Activated T-helper 2 cell treated with anti-CD3 and anti-CD28 coated beads, Interferon-gamma antibody, Interleukin-2, Interleukin-4, amounts not matched to agents 10 μg/mL and 5 μg/mL and 100 μg/mL, durations not matched to agents 14 hours and 24 hours and 36 hours (primary cell): Measurements from ENCODE around the gene PLEKHG4B. TPM values are rescaled to one million over a fixed set of nuclear protein-coding genes. Genes with fewer than 3 reads are reported as not detected.

Source experiments
- DNase-seq: peaks from one replicate; pipeline ENCODE4 v3.0.0; 2021; ENCODE audit warnings: low spot score
- H3K27ac Mint-ChIP-seq: one replicate; pipeline ENCODE4 v1.8.0; 2021; ENCODE audit warnings: mixed read lengths
- H3K27me3 Mint-ChIP-seq: one replicate; pipeline ENCODE4 v1.8.0; 2021; ENCODE audit warnings: low read depth, mixed read lengths
- H3K36me3 Mint-ChIP-seq: one replicate; pipeline ENCODE4 v1.8.0; 2021; ENCODE audit warnings: low read depth, mixed read lengths
- H3K4me1 Mint-ChIP-seq: one replicate; pipeline ENCODE4 v1.8.0; 2021; ENCODE audit warnings: low read depth, mixed read lengths
- H3K4me3 Mint-ChIP-seq: one replicate; pipeline ENCODE4 v1.8.0; 2021; ENCODE audit warnings: low read depth, mild to moderate bottlenecking, moderate library complexity, mixed read lengths
- H3K9me3 Mint-ChIP-seq: one replicate; pipeline ENCODE4 v1.8.0; 2021; ENCODE audit warnings: mixed read lengths
- intact Hi-C: fragments of 100-400 bp; cut with micrococcal nuclease; formaldehyde crosslinking; loops from one replicate; pipeline ENCODE4 v1.15.1; 2023
- total RNA-seq: library from RNA; stranded (reverse); gene quantifications from 2 replicates; pipeline ENCODE4 v1.2.3, GENCODE V29; 2022

The PLEKHG4B gene
- total RNA-seq, 1 donor from 2014 or later: not detected

DNA sequence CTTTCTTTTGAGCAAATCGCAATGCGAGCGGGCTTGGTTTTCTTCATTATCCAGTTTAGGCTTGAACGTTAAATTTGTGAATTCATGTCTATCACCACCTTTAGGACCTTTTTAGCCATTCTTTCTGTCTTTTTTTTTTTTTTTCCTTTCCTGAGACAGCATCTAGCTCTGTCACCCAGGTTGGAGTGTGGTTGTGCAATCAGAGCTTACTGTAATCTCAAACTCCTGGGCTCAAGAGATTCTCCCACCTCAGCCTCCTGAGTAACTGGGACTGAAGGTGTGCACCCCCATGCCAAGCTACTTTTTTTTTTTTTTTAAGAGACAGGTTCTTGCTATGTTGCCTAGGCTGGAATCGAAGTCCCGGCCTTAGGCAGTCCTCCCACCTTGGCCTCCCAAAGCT, 60.1 kb downstream of the PLEKHG4B start:
- intact Hi-C loops: no loop called here
- H3K27ac Mint-ChIP-seq: no peak overlapping the region
- no peaks in the 10 kb centered on the region for H3K4me1 Mint-ChIP-seq
- H3K27me3 Mint-ChIP-seq: peaks cover 4% of the 10 kb centered on the region
- DNase-seq: no peak
- H3K9me3 Mint-ChIP-seq: peaks cover 15% of the 10 kb centered on the region
- no peak overlapping the region for H3K4me3 Mint-ChIP-seq
- no peaks in the 10 kb centered on the region for H3K36me3 Mint-ChIP-seq

DNA sequence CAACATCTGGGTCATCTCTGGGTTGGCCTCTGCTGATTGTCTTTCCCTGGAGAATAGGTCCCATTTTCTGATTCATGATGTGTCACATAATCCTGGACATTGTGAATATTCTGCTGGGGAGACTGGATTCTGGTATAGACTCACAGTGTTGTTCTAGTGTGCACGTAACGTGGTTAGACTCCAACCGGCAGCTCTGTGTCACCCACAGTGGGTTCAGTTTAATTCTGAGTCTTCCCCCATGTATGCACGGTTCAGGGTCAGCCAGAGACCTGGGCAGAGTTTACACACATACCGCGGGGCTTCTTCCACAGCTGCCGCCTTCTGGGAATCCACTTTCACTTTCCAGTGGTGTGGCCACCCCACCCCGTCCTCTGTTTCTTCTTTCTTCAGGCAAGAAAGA, 61.3 kb downstream of the PLEKHG4B start:
- no peak overlapping the region for H3K27ac Mint-ChIP-seq
- no peak overlapping the region for H3K4me3 Mint-ChIP-seq
- H3K9me3 Mint-ChIP-seq: peaks cover 3% of the 10 kb centered on the region
- peak; percentile 4 for DNase-seq
- intact Hi-C loops: no loop called here
- peaks cover 4% of the 10 kb centered on the region for H3K27me3 Mint-ChIP-seq
- H3K36me3 Mint-ChIP-seq: no peaks in the 10 kb centered on the region
- no peaks in the 10 kb centered on the region for H3K4me1 Mint-ChIP-seq

GRCh38 chr5:154236-154635, 62.3 kb downstream of the PLEKHG4B start:
- H3K9me3 Mint-ChIP-seq: no peaks in the 10 kb centered on the region
- intact Hi-C loops: no loop called here
- no peak overlapping the region for H3K4me3 Mint-ChIP-seq
- H3K4me1 Mint-ChIP-seq: no peaks in the 10 kb centered on the region
- no peaks in the 10 kb centered on the region for H3K36me3 Mint-ChIP-seq
- no peak for DNase-seq
- H3K27ac Mint-ChIP-seq: no peak overlapping the region
- H3K27me3 Mint-ChIP-seq: peaks cover 4% of the 10 kb centered on the region

GRCh38 chr5:154826-155225, 62.9 kb downstream of the PLEKHG4B start:
- Mint-ChIP-seq H3K27me3 (peaks cover 7% of the 10 kb centered on the region), H3K36me3 (no peaks in the 10 kb centered on the region)
- intact Hi-C loops: no loop called here

GRCh38 chr5:155651-156410, 63.9 kb downstream of the PLEKHG4B start:
- no peaks in the 10 kb centered on the region for H3K9me3 Mint-ChIP-seq

More at GRCh38 chr5:154826-155225, 62.9 kb downstream of the PLEKHG4B start:
- Mint-ChIP-seq H3K27ac (no peak overlapping the region), H3K4me3 (no peak overlapping the region), H3K4me1 (no peaks in the 10 kb centered on the region), H3K9me3 (no peaks in the 10 kb centered on the region)
- DNase-seq: peak; percentile 4

DNA sequence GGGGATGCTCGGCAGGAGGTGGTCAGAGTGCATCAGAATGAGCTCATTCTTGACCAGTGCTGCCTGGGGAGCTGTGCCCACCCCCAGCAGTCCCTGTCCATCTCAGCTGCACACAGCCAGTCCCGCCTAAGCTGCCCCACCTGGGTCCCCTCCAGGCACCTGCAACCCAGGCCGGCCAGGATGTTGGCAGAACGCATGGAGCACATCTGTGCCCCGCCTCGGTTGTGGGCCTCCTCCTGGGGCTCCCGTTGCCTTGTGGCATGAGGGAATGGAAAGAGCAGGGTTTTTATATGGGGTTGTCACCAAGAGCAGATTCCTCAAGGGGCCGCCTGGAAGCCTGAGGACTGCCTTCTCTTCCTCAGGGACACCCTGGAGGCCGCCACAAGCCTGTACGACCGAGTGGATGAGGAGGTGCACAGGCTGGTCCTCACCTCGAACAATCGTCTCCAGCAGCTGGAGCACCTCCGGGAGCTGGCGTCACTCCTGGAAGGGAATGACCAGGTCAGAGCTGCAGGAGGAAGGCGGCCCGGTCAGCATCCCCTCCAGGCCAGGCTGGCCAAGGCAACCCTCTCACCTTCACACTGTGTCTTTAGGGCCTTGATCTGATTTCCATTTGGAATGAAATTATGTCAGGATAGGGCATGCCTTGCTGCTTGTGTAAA, 64.6 kb downstream of the PLEKHG4B start:
- no peaks in the 10 kb centered on the region for H3K4me1 Mint-ChIP-seq
- H3K4me3 Mint-ChIP-seq: no peak overlapping the region
- H3K9me3 Mint-ChIP-seq: no peaks in the 10 kb centered on the region
- H3K27me3 Mint-ChIP-seq: peaks cover 7% of the 10 kb centered on the region
- H3K27ac Mint-ChIP-seq: no peak overlapping the region
- intact Hi-C loops: no loop called here
- peak; percentile 4 for DNase-seq
- H3K36me3 Mint-ChIP-seq: no peaks in the 10 kb centered on the region

More at GRCh38 chr5:155651-156410, 63.9 kb downstream of the PLEKHG4B start:
- Mint-ChIP-seq H3K4me1 (no peaks in the 10 kb centered on the region), H3K27me3 (peaks cover 7% of the 10 kb centered on the region), H3K36me3 (no peaks in the 10 kb centered on the region), H3K27ac (no peak overlapping the region), H3K4me3 (no peak overlapping the region)
- peak; percentile 5 for DNase-seq
- intact Hi-C loops: no loop called here

- no peak for DNase-seq
- intact Hi-C loops: no loop called here
- H3K36me3 Mint-ChIP-seq: no peaks in the 10 kb centered on the region
- no peak overlapping the region for H3K27ac Mint-ChIP-seq
- peaks cover 5% of the 10 kb centered on the region for H3K27me3 Mint-ChIP-seq
- H3K9me3 Mint-ChIP-seq: no peaks in the 10 kb centered on the region
- no peaks in the 10 kb centered on the region for H3K4me1 Mint-ChIP-seq
- no peak overlapping the region for H3K4me3 Mint-ChIP-seq
Observed at GRCh38 chr5:157126-157715, 65.3 kb downstream of the PLEKHG4B start.

GRCh38 chr5:157801-158200, 65.8 kb downstream of the PLEKHG4B start:
- Mint-ChIP-seq H3K36me3 (no peaks in the 10 kb centered on the region), H3K27me3 (peaks cover 5% of the 10 kb centered on the region), H3K9me3 (no peaks in the 10 kb centered on the region), H3K4me1 (no peaks in the 10 kb centered on the region), H3K27ac (no peak overlapping the region), H3K4me3 (no peak overlapping the region)
- intact Hi-C loops: no loop called here
- DNase-seq: no peak

GRCh38 chr5:158807-159447, 67.0 kb downstream of the PLEKHG4B start:
- Mint-ChIP-seq H3K4me3 (no peak overlapping the region), H3K4me1 (no peaks in the 10 kb centered on the region), H3K27ac (no peak overlapping the region), H3K36me3 (no peaks in the 10 kb centered on the region), H3K9me3 (no peaks in the 10 kb centered on the region), H3K27me3 (peaks cover 3% of the 10 kb centered on the region)
- intact Hi-C loops: no loop called here
- DNase-seq: no peak

DNA sequence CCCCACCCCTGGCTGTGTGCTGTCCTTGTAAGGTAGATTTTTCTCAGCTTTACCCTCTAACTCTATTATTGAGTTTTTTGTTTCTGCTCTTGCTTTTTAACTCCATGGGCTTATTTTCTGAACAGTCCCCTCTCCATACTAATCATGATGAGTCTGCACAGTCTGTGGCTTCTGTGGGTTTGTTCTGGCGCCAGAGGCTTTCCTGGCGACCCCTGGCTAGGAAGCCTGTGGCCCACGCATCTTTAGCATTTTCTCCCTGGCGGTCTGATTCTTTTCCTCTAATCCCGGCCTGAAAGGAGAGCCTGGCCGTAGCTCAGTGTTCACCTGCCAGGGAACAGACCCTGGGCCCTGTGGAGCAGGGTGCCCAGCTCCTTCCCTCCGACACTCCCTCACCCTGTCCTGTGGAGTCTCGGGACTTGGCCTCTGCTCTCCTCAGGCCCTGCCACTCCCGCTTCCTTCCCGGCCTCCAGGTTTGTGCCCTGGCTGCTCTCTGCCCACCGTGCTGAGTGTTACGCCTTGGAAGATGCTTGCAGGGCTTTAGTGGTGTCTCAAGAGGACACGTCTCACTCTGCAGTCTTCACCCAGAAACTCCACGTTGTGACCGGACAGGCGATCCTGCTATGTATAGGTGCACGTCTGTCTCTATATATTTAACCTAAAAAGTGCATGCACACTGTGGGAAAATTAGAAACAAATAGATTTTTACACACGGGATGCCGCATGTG, 67.6 kb downstream of the PLEKHG4B start:
- no peaks in the 10 kb centered on the region for H3K9me3 Mint-ChIP-seq
- no peaks in the 10 kb centered on the region for H3K4me1 Mint-ChIP-seq
- peaks cover 3% of the 10 kb centered on the region for H3K27me3 Mint-ChIP-seq
- H3K36me3 Mint-ChIP-seq: no peaks in the 10 kb centered on the region
- no peak overlapping the region for H3K4me3 Mint-ChIP-seq
- intact Hi-C loops: no loop called here
- H3K27ac Mint-ChIP-seq: no peak overlapping the region
- DNase-seq: no peak

- no peaks in the 10 kb centered on the region for H3K36me3 Mint-ChIP-seq
Observed at GRCh38 chr5:160173-160510, 68.2 kb downstream of the PLEKHG4B start.

GRCh38 chr5:160921-161802, 69.2 kb downstream of the PLEKHG4B start:
- no peak for DNase-seq
- no peaks in the 10 kb centered on the region for H3K4me1 Mint-ChIP-seq
- no peaks in the 10 kb centered on the region for H3K9me3 Mint-ChIP-seq
- no peak overlapping the region for H3K27ac Mint-ChIP-seq
- H3K36me3 Mint-ChIP-seq: no peaks in the 10 kb centered on the region
- H3K27me3 Mint-ChIP-seq: peaks cover 3% of the 10 kb centered on the region
- intact Hi-C loops: no loop called here
- no peak overlapping the region for H3K4me3 Mint-ChIP-seq

More at GRCh38 chr5:160173-160510, 68.2 kb downstream of the PLEKHG4B start:
- peaks cover 3% of the 10 kb centered on the region for H3K27me3 Mint-ChIP-seq
- H3K9me3 Mint-ChIP-seq: no peaks in the 10 kb centered on the region
- no peak overlapping the region for H3K4me3 Mint-ChIP-seq
- no peaks in the 10 kb centered on the region for H3K4me1 Mint-ChIP-seq
- DNase-seq: no peak
- H3K27ac Mint-ChIP-seq: no peak overlapping the region
- intact Hi-C loops: no loop called here
